IMR-90 (cell line): ENCODE results near the gene PDZD7.
"Not testable (repeated sequence)": the region's sequence is repeated elsewhere in the genome, so short reads cannot be mapped to it uniquely, and the experiment has no call there.

Source experiments
- CHD1 ChIP-seq: IDR thresholded peaks from 2 replicates; pipeline ENCODE4 v1.6.1; 2012; ENCODE audit warnings: low read depth, low read length, improper control_type of control experiment
- CTCF ChIP-seq: conservative IDR thresholded peaks from 2 replicates; pipeline ENCODE4 v1.5.1; 2012; ENCODE audit warnings: mild to moderate bottlenecking, low read depth, low read length, improper control_type of control experiment
- MAFK ChIP-seq: IDR thresholded peaks from 2 replicates; pipeline ENCODE4 v1.6.1; 2012; ENCODE audit warnings: low read depth, low read length, improper control_type of control experiment
- MXI1 ChIP-seq: IDR thresholded peaks from 2 replicates; pipeline ENCODE4 v1.6.1; 2012; ENCODE audit warnings: low read depth, mild to moderate bottlenecking, low read length, moderate library complexity, borderline replicate concordance
- POLR2A ChIP-seq: IDR thresholded peaks from 2 replicates; pipeline ENCODE4 v1.6.1; 2012; ENCODE audit warnings: mild to moderate bottlenecking, low read depth, low read length
- TF ChIP-seq, protein P1 (sequence below): fragments of 150-350 bp; IDR thresholded peaks from 2 replicates; pipeline ENCODE4 v1.6.1; 2016; ENCODE audit warnings: low read depth, mild to moderate bottlenecking, low read length, moderate library complexity, borderline replicate concordance

- TF ChIP-seq POLR2A, MXI1, CTCF, CHD1, MAFK: not testable (repeated sequence)
- TF ChIP-seq, protein P1, sequence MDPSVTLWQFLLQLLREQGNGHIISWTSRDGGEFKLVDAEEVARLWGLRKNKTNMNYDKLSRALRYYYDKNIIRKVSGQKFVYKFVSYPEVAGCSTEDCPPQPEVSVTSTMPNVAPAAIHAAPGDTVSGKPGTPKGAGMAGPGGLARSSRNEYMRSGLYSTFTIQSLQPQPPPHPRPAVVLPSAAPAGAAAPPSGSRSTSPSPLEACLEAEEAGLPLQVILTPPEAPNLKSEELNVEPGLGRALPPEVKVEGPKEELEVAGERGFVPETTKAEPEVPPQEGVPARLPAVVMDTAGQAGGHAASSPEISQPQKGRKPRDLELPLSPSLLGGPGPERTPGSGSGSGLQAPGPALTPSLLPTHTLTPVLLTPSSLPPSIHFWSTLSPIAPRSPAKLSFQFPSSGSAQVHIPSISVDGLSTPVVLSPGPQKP, result not testable (repeated sequence)
Observed at GRCh38 chr10:100975397-100975796, 55.5 kb downstream of the PDZD7 start.
